ENCODE measurements around the gene GDF15.

GDF15 gene

DNA sequence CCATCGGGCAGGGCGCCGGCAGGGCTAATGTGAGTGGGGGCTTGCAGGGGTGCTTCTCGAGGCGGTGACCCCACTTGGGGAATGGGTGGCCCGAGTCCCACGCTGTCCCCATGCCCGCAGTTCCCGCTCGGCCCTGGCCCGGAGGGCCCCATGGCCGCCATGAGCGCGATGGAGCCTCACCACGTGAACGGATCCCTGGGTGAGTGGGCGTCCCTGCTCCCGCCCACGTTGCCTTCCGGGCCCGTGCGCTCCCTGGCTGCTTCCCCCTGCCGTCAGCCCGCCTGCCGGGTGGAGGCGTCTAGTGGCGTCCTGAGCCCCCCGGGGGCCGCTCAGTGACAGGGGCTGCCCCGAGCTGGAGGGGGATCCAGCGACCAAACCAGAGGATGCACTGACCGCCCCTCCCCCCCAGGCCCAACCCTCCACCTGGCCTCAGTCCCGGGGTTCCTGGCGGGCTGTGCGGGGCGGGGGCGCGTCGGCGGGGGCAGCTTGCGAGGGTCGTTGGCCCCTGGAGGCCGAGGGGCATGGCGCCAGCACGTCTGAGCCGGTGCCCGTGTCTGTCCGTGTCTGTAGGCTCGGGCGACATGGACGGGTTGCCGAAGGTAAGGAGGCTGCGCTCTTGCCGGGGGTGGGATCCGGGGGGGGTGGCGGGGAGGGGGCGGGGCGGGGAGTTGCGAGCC lies 47.2 kb downstream of the GDF15 start:
- DNase-seq: no peak

DNA sequence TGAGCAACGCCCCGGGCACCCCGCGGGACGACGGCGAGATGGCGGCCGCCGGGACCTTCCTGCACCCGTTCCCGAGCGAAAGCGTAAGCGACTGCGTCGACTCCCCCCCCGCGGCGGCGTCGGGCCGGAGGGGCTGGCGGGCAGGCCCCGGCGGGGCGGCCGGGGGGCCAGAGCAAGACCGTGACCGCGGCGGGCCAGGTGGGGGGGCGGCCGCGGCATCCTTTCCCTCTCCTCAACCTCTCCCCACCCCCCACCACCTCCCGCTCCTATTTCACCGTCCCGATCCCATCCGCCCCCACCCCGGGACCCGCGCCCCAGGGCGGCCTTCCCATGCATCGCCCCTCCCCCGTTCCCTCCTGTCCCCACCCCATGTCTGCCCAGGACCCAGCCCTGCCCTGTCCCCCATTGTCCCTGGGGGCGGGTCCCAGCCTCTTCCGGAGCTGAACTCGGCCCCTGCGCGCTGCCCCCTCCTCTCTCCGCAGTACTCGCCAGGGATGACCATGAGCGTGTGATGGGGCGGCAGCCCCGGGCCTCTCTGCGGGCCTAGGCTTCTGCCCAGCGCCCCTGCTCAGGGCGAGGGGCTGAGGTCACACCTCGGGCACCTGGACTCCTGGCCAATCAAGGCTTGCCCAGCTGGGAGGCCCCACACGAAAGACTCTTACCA lies 47.9 kb downstream of the GDF15 start:
- no peak for DNase-seq

DNA sequence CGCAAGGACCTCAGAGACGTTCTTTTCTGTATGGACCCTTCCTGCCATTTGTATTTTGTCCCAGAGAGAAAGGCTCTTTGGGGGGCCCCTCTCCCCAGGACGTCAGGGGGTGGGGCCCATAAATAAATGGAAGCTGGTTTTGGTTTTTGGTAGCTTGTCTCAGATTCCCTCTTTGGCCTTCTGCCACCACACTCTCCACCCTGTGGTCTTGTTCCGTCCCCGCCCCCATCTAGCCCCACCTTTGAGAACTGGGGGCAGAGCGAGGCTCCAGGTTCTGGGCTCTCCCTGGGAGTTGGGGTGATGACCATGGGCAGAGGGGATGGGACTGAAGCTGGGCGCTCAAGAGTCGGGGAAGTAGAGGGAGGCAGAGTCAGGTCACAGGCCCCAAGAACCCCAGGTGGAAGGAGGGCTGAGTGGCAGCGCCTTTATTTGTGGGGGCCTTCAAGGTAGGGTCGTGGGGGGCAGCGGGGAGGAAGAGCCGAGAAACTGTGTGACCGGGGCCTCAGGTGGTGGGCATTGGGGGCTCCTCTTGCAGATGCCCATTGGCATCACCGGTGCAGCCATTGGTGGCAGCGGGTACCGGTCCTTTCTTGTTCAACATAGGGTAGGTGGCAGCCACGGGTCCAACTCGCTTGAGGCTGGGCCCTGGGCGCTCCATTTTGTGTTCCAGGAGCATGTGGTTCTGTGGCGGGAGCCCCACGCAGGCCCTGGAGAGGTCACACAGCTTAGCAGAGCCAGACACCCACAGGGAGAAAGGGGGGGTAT lies 48.6 kb downstream of the GDF15 start:
- no peak for DNase-seq

DNA sequence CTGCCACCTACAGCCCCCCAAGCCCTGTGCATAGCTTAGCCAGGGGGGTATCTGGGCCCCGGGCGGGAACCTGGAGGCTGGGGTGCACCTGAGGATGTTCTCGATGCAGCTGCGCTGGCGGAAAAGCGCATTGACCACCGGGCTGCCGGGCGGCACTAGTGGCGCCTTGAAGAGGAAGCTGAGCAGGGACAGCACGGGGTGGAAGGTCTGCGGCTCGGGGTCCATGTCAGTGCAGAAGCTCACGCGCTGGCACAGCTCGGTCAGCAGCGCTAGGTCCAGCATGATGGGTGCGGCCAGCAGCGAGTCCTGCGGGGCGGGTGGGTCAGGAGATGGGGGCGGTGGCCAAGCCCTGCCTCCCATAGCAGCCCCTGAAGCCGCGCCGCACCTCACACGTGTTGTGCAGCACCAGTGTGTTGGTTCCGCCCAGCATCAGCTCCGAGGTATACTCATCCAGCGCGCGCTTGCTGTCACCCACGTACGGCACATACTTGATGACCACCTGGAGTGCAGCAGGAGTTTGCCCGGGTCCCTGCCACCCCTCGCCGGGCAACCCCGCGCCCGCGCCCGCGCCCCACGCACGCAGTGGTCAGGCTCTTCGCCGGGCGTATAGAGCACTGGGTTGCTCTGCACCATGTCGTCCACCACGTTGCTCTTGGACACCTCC lies 49.4 kb downstream of the GDF15 start:
- no peak for DNase-seq

DNA sequence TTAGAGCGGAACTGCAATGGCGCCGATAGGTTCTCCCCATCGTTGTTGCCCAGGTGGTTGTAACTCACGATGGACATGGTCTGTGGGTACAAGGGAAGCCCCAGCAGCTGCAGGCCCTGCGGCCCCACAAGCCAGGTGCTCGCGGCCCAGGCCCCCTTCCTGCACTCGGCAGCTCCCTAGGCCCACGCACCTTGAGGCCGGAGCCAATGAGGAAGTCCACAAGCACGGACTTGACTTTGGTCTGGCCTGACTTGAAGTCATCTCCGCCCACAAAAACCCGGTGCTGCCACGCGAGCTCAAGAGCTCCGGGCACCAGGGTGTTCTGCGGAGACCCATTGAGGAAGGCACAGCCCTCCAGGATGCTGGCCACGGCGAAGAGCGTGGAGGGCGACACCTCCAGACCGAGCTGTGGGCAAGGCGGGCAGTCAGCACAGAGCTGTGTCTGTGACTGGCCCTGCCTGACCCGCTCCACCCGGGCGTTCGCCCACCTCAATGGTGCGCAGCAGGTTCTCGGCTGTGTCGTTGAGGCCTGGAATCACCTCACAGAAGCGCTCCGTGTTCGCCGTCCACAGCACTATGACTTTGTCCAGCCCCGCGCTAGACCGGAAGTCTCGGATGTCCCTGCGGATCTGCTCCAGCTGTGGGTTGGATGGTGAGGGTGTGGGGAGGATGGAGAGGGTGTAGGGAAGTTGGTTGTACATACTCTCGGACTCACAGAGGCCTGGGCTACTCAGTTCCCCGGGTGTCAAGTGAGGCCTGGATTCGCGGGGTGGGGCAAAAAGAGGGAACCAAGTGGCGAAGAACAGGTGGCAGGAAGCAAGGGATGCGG lies 50.1 kb downstream of the GDF15 start:
- no peak for DNase-seq

DNA sequence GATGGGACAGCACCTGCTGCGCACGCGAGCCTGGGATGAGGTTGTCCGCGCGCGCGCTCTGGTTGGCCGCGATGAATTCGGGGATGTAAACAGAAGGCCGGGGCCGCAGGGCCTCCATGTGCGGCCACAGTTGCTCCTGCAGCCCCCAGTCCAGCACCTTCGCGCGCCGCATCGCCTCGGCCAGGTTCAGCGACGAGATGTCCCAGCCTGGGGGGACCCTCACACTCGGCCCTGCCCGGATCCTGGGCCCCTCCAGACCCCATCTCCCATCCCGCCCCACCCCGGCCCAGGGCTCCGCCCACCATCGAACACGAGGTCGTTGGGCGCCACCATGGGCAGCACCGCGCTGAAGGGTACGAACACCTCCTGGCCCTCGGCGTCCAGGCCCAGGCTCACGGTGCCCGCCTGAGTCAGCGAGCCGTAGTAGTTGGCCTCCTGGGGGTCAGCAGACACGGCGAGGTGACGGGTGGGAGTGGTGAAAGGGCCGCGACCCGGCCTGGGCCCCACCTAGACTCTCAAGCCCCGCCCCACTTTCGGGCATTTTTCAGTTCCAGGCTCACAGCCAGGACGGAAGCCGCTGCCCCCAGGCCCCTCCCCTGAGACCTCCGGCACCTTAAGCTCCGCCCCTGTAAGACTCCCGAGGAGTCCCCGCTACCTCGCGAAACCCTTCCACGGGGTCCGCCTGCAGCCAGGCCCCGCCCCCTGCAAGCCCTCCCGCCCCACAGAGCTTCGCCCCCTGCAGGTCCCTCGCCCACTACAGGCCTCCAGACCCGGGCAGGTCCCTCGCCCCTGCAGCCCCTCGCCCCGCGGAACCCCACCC lies 50.9 kb downstream of the GDF15 start:
- no peak for DNase-seq

DNA sequence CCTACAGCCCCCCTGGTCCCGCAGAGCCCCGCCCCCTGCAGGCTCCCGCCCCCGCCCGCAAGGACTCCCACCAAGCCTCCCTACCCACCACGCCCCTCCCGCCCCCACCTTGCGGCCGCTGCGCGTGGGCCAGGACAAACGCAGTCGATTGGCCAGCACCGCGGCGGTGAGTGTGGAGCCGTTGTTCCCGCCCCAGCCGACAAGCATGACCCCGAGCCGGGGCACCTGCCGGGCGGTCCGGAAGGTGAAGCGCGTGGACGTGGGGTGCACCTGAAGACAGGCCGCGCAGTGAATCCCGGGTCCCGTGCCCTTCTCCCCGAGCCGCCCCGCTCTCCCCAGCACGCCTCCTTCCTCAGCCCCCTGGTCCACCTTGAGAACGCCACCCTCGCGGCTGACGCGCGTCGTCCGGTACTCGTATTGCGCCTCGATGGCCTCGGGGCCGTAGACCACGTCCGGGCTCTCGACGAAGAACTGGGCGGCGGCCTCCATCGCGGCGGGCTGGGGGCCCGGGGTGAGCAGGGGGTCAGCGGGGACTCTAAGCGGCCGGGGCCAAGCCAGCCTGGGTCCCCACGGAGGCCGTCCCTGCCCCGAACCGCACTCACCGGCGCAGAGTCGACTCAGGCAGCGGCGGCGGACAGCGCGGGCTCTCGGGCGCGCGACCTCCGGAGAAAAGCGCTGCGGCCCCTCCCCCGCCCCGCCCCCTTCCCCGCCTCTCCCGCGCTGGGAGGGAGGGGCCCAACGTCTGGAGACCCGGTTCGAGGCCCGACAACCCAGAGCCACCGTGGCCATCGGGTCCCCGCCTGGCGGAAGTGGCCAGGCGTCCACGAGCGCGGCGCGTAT lies 51.8 kb downstream of the GDF15 start, which contains the start of gene ISYNA1:
Gene ISYNA1 (minus strand): TSS at position 643 of the 840 bp plus-strand sequence. CDS start 154 bp downstream, at position 489.
- no peak for DNase-seq

DNA sequence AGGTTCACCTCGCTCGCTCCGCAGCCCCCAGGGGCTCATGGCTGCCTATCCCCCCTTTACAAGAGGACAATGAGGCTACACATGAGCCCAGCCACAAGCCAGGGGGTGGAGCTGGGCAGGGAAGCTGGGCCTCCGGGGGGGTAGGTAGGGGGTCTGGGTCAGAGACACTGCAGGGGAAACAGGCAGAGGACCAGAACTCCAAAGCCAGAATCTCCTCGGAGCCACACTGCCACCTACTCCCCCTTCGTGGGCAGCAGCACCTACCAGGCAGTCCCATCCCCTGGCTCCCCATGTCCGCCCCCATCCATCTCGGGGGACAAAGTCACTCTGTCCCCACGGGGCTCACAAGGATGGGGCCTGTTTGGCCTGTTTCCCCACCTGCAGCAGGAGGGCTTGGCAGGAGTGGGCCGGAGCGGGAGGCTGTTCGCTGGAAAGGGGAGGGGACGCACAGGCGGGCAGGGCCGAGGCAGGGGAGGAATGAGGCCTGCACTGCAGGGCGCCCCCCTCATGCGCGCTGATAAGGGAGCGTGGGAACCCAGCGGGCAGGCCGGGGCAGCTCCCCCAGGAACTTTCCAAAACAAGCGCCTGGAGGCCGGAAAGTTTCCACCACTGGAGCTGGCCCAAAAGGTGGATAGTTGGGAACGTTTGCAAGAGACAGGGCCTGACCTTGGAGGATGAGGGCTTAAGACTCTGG lies 52.5 kb downstream of the GDF15 start:
- no peak for DNase-seq

Data from GOT3 (cell line).